PC-3 (cell line): ENCODE data around the gene ZNF143.
"Not testable (repeated sequence)": the region's sequence is repeated elsewhere in the genome, so short reads cannot be mapped to it uniquely, and the experiment has no call there.

Experiments used
- CTCF ChIP-seq: fragments of 300-600 bp; sonication (generic); conservative IDR thresholded peaks from 2 replicates; pipeline ENCODE4 v1.5.1; 2017; ENCODE audit warnings: antibody characterized with exemption, low read depth, mild to moderate bottlenecking, low read length
- EZH2 ChIP-seq: fragments of 300-600 bp; sonication (generic); IDR thresholded peaks from one replicate; pipeline ENCODE4 v1.6.1; 2017; ENCODE audit warnings: antibody characterized with exemption, mild to moderate bottlenecking, low read length; ENCODE audit not compliant: unreplicated experiment

GRCh38 chr11:9452023-9452422 is 8.8 kb upstream of the ZNF143 start:
- not testable (repeated sequence) for TF ChIP-seq EZH2, CTCF
